Measurements from ENCODE around the gene TRIP6.

The TRIP6 gene

GRCh38 chr7:100825215-100825671 is 41.9 kb upstream of the TRIP6 start:
- Histone ChIP-seq H2AFZ (no peak overlapping the region), H3K27ac (peak overlapping the region; percentile 22), H3K9me3 (ENCODE audit: control insufficient read depth, low read length) (no peaks in the 10 kb centered on the region), H3K36me3 (ENCODE audit: control insufficient read depth, insufficient read depth, low read length) (no peaks in the 10 kb centered on the region), H3K4me1 (no peaks in the 10 kb centered on the region), H3K27me3 (ENCODE audit: control insufficient read depth, insufficient read depth, low read length) (no peaks in the 10 kb centered on the region), H3K4me3 (ENCODE audit: low read depth, low read length) (peak overlapping the region; percentile 80), H3K79me2 (no peaks in the 10 kb centered on the region), H3K4me2 (ENCODE audit: low read length) (peak overlapping the region; percentile 93), H3K9ac (no peak overlapping the region)
- TF ChIP-seq, protein P1, sequence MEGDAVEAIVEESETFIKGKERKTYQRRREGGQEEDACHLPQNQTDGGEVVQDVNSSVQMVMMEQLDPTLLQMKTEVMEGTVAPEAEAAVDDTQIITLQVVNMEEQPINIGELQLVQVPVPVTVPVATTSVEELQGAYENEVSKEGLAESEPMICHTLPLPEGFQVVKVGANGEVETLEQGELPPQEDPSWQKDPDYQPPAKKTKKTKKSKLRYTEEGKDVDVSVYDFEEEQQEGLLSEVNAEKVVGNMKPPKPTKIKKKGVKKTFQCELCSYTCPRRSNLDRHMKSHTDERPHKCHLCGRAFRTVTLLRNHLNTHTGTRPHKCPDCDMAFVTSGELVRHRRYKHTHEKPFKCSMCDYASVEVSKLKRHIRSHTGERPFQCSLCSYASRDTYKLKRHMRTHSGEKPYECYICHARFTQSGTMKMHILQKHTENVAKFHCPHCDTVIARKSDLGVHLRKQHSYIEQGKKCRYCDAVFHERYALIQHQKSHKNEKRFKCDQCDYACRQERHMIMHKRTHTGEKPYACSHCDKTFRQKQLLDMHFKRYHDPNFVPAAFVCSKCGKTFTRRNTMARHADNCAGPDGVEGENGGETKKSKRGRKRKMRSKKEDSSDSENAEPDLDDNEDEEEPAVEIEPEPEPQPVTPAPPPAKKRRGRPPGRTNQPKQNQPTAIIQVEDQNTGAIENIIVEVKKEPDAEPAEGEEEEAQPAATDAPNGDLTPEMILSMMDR (IDR thresholded peaks at IDR 0.05), result no peak

- H3K9me3 ChIP-seq (ENCODE audit: control insufficient read depth, low read length), result no peaks in the 10 kb centered on the region
- H2AFZ ChIP-seq, result peak overlapping the region; percentile 85
- no peaks in the 10 kb centered on the region for H3K4me1 ChIP-seq
- peak overlapping the region; percentile 93 for H3K4me2 ChIP-seq (ENCODE audit: low read length)
- no peaks in the 10 kb centered on the region for H3K27me3 ChIP-seq (ENCODE audit: control insufficient read depth, insufficient read depth, low read length)
- H3K27ac ChIP-seq, result peak overlapping the region; percentile 22
- no peaks in the 10 kb centered on the region for H3K36me3 ChIP-seq (ENCODE audit: control insufficient read depth, insufficient read depth, low read length)
- TF ChIP-seq, protein P1 (IDR thresholded peaks at IDR 0.05), result no peak
- H3K79me2 ChIP-seq, result no peaks in the 10 kb centered on the region
- H3K9ac ChIP-seq, result no peak overlapping the region
- H3K4me3 ChIP-seq (ENCODE audit: low read depth, low read length), result peak overlapping the region; percentile 80
These were observed 41.3 kb upstream of the TRIP6 start for GRCh38 chr7:100825751-100826513.

GRCh38 chr7:100826514-100827329 is 40.5 kb upstream of the TRIP6 start:
- Histone ChIP-seq H3K9ac (peak overlapping the region; percentile 57), H3K4me2 (ENCODE audit: low read length) (peak overlapping the region; percentile 93), H2AFZ (peak overlapping the region; percentile 93), H3K79me2 (no peaks in the 10 kb centered on the region), H3K4me3 (ENCODE audit: low read depth, low read length) (peak overlapping the region; percentile 80), H3K9me3 (ENCODE audit: control insufficient read depth, low read length) (no peaks in the 10 kb centered on the region), H3K27ac (no peak overlapping the region), H3K36me3 (ENCODE audit: control insufficient read depth, insufficient read depth, low read length) (no peaks in the 10 kb centered on the region), H3K4me1 (no peaks in the 10 kb centered on the region), H3K27me3 (ENCODE audit: control insufficient read depth, insufficient read depth, low read length) (no peaks in the 10 kb centered on the region)
- TF ChIP-seq, protein P1 (IDR thresholded peaks at IDR 0.05), result no peak

- Histone ChIP-seq H3K9me3 (ENCODE audit: control insufficient read depth, low read length) (no peaks in the 10 kb centered on the region), H2AFZ (peak within 1 kb of the TSS; percentile 93), H3K36me3 (ENCODE audit: control insufficient read depth, insufficient read depth, low read length) (no peaks in the 10 kb centered on the region), H3K4me1 (no peaks in the 10 kb centered on the region), H3K79me2 (no peaks in the 10 kb centered on the region), H3K4me3 (ENCODE audit: low read depth, low read length) (peak within 1 kb of the TSS; percentile 80), H3K4me2 (ENCODE audit: low read length) (peak within 1 kb of the TSS; percentile 93), H3K27me3 (ENCODE audit: control insufficient read depth, insufficient read depth, low read length) (no peaks in the 10 kb centered on the region), H3K9ac (peak within 1 kb of the TSS; percentile 57), H3K27ac (peak within 1 kb of the TSS; percentile 56)
- TF ChIP-seq, protein P1 (IDR thresholded peaks at IDR 0.05), result peak; percentile 50
These were observed 39.6 kb upstream of the TRIP6 start, which contains the start of gene EPHB4 for GRCh38 chr7:100827330-100828226. Gene EPHB4 (minus strand): TSS chr7:100827523. CDS start chr7:100827030, 493 bp downstream.

Data from parathyroid adenoma (tissue), 2 donors.